HG03039 (cell line): Measurements from ENCODE around the gene CTNNBIP1.

Experiments used
- ATAC-seq: cut with Tn5 transposase; IDR thresholded peaks from one replicate; pipeline ENCODE4 v1.9.1; 2021; ENCODE audit warnings: mild to moderate bottlenecking, moderate library complexity; ENCODE audit not compliant: unreplicated experiment

The CTNNBIP1 gene

GRCh38 chr1:9905010-9905409 is 5.1 kb downstream of the CTNNBIP1 start:
- no peak for ATAC-seq

DNA sequence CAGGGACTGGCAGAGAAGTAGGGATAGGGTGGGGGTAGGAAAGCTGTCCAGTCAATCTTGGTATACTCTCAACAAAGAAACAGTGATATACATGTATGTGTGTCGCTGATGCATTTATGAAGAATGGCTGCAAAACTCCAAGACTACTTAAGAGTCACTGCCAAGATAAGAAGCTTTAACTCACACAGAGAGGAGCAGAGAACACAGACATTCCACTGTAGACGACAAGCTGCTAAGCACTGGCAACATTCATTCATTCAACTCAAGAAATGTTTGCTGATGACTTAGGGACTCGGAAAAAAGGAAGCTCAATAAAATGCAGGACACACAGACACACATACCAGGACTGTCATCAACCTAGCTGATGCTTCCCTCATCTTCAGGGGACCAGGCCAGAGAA is 5.5 kb downstream of the CTNNBIP1 start:
- ATAC-seq = no peak

GRCh38 chr1:9903801-9904527 is 6.1 kb downstream of the CTNNBIP1 start:
- no peak for ATAC-seq

DNA sequence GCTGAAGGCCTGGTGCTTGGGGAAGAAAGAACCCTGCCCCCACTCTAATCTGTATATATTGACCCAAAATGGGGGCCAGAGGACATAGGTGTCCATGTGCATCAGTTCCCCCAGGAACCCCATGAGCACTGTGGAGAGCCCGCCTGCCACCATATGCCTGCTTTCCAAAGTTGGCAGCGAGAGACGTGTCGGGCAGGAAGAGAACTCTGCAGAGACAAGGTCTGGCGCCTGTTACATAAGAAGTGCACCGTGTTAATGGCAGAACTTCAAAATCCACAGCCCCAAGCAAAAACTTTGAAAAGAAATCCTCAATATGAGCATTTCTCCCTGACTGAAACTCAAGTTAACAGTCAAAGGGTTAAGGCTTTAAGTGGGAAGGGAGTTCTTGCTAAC is 8.0 kb downstream of the CTNNBIP1 start:
- ATAC-seq = no peak

DNA sequence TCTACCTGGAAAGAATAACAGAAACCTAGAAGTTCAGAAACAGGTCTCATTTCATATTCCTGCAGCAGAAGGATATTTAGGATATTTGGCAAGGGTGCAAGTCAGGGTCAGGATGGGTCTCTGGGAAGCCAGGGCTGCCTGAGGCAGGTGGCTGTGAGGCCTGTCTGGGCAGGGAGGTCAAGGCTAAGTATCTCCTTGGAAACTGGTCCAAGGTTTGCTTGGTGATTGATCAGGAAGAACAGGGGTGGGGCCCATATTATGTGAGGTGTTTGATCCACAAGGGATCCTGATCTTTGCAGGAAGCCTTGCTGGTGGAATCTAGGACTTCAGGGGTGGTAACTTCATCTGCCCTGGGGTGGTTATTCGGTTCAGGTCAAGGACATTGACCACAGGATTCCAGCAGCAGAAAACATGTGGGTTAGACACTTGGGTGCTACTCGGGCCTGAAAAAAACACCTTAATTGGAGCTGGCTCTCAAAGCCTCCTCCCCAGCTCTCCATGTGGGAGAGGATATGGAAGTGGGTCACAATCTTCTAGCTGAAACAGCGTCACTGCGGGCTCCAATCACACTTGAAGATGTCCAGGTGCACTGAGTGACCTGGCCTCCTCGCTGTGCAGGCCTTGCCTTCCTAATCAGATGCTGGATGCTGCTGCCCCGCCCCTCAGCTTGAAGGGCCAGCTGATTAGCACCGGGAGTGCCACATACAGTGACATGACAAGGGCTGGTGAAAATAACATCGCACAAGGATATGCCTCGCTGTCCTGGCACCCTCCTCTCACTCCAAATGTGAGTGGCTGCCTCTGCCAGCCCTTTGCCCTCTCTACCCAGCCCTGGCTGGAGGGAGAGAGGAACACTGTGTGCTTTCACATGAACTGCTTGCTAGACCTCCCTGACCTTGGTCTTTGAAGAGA is 8.7 kb downstream of the CTNNBIP1 start:
- ATAC-seq = no peak

DNA sequence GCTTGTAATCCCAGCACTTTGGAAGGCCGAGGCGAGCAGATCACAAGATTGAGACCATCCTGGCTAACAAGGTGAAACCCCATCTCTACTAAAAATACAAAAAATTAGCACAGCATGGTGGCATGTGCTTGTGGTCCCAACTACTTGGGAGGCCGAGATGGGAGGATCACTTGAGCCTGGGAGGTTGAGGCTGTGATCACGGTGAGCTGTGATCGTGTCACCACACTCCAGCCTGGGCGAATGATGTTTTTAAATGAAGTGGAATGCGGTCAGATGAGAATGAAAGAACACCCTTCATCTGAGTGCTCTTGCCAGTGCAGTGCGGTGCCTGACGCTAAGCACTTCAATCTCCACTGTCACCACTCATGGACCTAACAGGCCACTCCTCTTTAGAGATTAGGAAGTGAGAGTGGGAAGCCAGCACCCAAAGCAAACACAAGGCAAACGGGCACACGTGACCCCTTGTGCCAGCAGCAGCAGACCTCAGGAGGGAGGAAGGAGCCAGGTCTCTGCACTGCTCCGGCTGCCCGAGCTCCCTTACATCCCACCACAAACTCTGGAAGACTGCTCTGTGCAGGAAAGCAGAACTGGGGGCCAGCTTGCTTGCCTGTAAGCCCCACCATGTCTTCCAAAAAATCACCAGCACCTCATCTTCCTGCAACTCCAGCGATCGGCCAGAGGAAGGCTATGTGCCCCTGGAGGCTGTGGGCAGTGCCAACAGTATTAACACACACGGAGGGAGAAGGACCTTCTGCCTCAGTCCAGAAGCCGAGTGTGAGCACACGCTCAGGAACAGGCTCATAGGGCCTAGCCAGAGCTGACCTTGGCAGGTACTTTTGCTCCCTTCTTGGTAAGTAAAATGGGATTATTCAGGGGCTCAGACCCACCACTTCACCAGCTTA is 9.7 kb downstream of the CTNNBIP1 start:
- no peak for ATAC-seq

- no peak for ATAC-seq
Measured at GRCh38 chr1:9894115-9894514, 16.0 kb downstream of the CTNNBIP1 start.

DNA sequence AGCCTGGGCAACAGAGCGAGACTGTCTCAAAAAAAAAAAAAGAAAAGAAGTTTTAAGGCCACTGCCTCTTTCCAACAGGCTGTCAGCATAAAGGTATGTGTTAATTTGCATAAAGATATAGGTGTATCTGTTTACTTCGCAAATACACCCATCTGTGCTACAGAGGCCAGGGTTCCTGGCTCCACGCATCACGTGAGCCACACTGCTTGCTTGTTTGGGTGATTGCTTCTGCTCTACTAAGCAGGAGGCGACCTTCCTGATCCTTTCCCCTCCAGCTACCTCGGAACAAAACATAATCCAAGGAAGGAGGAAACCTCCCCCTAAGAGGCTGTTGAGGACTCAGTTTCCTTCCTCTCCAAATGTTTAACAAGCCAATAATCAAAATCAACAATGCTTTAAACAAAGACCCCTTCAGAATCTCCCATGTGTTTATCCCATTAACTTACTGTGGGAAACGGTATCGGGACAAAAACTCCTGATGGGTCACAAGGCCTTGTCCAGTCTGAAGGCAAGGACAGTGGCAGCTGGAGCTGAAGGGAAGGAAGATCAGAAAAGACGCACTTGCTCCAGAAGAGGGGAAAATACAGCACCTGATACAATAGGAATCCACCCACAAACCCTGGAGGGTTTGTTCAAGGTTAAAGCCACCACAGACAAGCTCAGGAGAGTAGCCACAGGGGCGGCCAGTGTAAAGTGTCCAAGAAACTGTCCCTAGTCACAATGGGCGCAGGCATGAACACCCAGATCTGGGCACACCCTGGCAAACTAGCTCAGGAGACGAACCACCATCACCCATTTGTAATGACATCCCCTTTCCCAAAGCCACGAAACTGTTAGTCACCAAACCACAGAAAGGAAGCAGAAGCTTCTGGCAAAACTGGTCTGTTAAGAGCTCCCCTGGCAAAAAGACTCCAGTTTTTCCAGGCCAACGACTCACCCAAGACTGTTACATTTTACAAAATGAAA is 17.2 kb downstream of the CTNNBIP1 start:
- ATAC-seq = no peak

- ATAC-seq = no peak
Measured at GRCh38 chr1:9891207-9891606, 18.9 kb downstream of the CTNNBIP1 start.

GRCh38 chr1:9890224-9890731 is 19.8 kb downstream of the CTNNBIP1 start:
- no peak for ATAC-seq

- no peak for ATAC-seq
Measured at GRCh38 chr1:9889411-9889810, 20.7 kb downstream of the CTNNBIP1 start.

DNA sequence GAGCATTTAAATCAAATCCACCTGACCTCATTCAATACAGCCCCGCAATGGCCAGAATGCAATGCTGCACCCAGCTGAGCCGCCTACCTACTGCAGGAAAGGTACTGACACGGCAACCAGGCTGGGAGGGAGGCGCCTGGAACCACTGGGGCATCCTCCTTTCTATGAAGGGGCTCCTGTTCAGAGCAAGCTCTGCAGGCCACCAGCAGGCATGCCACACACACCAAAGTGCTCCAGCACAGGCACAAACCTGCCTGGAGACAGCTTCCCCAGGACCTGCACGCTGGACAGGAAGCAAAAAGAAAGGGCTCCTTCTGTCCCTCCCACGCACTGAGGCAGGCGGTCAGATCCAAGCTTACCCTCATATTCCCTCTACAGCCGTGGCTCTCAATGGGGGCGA is 21.2 kb downstream of the CTNNBIP1 start:
- no peak for ATAC-seq

- no peak for ATAC-seq
Measured at GRCh38 chr1:9887070-9887469, 23.0 kb downstream of the CTNNBIP1 start.

DNA sequence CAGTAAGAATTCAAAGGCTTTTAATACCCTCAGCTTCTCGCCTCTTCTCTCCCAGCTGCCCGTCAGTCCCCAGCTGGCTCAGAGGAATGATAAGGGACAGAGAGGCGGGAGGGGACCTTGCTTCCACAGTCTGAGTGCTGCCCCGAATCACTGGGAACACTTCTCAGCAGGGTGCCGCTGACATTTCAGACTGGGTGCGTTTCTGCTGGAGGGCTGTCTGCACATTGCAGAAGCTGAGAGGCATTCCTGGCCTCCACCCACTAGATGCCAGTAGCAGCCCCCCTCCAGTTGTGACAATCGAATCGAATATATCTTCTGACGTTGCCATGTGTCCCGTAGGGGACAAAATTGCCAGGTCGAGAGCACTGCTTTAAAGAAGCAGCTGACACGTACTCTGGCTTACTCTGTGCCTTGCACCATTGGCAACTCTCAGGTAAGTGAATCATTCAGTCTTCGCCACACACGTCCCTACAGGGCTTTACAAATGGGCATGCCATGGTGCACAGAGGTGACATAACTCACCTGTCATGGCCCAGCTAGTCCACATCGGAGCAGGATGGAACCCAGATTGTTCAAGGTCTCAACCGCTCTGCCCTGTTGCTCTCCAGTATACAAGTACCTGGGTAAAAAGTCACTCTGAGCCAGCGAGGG is 23.9 kb downstream of the CTNNBIP1 start:
- no peak for ATAC-seq

GRCh38 chr1:9884805-9885204 is 25.3 kb downstream of the CTNNBIP1 start:
- no peak for ATAC-seq

DNA sequence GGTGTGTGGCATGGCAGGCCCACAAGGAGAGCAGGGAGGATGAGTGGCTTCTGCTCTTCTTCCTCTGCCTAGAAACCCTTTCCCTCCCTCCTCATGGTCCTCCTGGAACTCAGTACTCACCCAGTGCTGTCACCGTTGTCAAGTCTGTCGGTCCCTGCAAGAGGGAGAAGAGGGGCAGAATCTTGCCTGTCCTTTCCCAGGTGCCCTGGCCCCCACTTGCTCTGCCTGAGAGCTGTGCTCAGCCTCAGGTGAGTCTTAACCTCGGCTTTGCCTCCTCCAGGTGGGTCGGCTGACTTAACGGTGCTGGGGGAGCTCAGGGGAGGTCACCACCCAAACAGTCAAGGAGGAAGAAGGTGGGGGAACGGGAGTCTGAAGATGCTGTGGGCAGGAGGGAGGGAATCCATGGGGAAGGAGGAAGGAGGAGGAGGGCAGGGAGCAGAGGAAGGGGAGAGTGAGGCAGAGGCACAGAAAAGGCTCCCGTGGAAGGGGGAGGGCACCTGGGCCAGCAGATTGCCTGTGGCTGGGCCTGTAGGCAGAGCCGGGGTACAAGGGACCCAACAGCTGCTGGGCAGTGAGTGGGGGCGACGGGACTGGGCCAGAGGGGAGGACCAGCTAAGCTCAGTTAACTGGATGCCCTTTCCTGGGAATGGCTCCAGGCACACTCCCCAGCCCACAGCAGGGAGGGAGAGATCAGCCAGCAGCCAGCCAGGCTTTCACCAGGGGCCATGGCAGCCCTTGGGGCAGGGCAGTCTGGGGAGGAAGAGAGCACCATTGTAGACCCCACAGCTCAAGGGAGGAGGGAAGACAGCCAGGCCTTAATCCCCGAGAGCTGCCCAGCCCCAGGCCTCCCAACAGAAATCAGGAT is 26.3 kb downstream of the CTNNBIP1 start:
- ATAC-seq = no peak

DNA sequence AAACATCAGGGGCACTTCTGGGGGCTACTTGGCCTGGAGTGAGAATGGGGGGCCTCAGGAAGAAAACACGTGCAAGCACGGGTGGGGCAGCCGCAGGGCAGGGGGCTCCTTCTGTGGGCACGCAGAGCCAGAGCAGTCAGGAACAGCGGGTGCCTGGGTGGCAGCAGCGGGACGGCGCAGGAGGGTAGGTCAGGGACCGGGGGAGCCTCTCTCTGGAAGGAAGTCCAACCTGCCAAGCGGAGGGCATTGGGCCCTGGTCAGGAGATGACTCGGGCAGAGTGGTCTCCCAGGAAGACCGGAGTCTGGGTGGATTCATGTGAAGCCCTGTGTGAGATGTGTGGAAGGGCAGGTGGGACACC is 27.1 kb downstream of the CTNNBIP1 start:
- no peak for ATAC-seq

DNA sequence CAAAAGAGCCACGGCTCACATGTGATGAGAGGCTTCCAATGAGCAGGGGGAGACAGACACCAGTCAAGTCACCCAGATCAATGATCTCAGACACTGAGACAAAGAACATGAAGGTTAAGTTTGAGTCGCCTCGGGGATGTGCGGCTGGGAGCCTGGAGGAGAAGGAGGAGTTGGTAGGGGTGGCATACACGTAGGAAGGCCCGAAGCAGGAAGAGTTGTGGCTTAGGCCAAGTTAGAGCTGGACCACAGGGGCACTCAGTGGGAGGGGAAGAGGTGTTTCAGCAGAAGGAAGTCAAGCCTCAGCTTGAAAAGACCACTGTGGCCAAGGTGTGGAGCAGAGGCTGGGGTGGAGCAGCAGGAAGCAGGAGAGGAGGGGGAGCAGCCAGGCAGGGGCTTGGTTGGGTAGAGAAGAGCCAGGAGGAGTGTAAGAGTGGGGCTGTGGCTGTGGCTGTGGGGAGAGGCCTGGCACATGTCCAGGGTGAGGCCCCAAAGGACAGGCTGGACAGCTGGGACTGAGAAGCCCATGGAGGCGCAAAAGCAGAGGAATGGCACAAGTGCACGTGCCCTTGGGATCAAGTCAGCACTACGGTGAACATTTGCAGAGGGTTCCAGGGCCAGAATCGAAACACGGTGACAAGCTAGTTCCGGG is 27.6 kb downstream of the CTNNBIP1 start:
- no peak for ATAC-seq
